Thoracic aorta (tissue), 2 donors: Measurements from ENCODE around the gene INPP4B. TPM values are rescaled to one million over a fixed set of nuclear protein-coding genes. Genes with fewer than 3 reads are reported as not detected.

Experiments used
- ATAC-seq: fragments of 150-250 bp; one replicate; pipeline ENCODE4 v1.8.0; 2017; ENCODE audit warnings: low read depth; ENCODE audit not compliant: insufficient number of reproducible peaks, low FRiP score
- DNase-seq: peaks from one replicate; pipeline ENCODE4 v3.0.0-alpha.2; 2020; ENCODE audit warnings: low spot score
- H3K27ac ChIP-seq, 2 donors: fragments of 200-600 bp; sonication (generic); 1 replicate in 1 of 2; 2 replicates in 1 of 2; pipeline ENCODE4 v1.5.1; 2016; ENCODE audit warnings: mild to moderate bottlenecking in 2 of 2, moderate library complexity in 2 of 2
- H3K27me3 ChIP-seq: fragments of 200-600 bp; sonication (generic); replicated peaks from 2 replicates; pipeline ENCODE4 v1.6.0; 2016; ENCODE audit warnings: mild to moderate bottlenecking; ENCODE audit not compliant: insufficient read depth
- H3K36me3 ChIP-seq: fragments of 200-600 bp; sonication (generic); one replicate; pipeline ENCODE4 v1.5.1; 2016
- H3K4me1 ChIP-seq, 2 donors: fragments of 200-600 bp; sonication (generic); 1 replicate in 1 of 2; 2 replicates in 1 of 2; pipeline versions ENCODE4 v1.5.1 to v1.6.0; 2016; ENCODE audit warnings: low read depth in 2 of 2, mild to moderate bottlenecking in 1 of 2; ENCODE audit not compliant: control insufficient read depth in 1 of 2
- H3K4me3 ChIP-seq: fragments of 200-600 bp; sonication (generic); 2 replicates; pipeline ENCODE4 v1.5.1; 2016; ENCODE audit warnings: mild to moderate bottlenecking
- H3K9me3 ChIP-seq: fragments of 200-600 bp; sonication (generic); 2 replicates; pipeline ENCODE4 v1.5.1; 2016
- total RNA-seq, 2 donors: library from RNA; depleted of rRNA; stranded (reverse); fragments of >200 nt; gene quantifications; one replicate each; pipeline versions ENCODE4 v1.1.0 to v1.2.3, GENCODE V29; 2016
- TF ChIP-seq, protein P1 (sequence below): fragments of 200-600 bp; sonication (generic); IDR thresholded peaks from one replicate; pipeline ENCODE4 v1.5.1; 2019; ENCODE audit warnings: antibody characterized with exemption

INPP4B gene
- total RNA-seq, 2 donors from 2014 or later = 21.1 to 30.4 TPM

DNA sequence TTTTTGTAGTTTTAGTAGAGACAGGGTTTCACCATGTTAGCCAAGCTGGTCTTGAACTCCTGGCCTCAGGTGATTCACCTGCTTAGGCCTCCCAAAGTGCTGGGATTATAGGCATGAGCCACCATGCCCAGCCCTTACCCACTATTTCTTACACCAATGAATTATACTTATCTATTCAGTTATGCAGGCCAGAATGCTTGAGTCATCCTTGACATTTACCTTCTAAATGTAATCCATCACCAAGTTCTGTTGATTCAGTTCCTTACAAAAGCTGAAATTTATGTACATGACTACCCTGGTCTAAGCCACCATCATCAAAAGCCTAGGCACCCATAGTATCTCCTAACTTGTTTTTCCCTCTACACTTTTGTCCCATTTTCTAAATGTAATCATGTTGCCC, 624.0 kb downstream of the INPP4B start:
- H3K4me1 ChIP-seq = no peaks in the 10 kb centered on the region
- H3K27me3 ChIP-seq = no peaks in the 10 kb centered on the region
- H3K9me3 ChIP-seq = no peaks in the 10 kb centered on the region
- ATAC-seq (no peak), DNase-seq (no peak)
- no peak overlapping the region for H3K27ac ChIP-seq
- TF ChIP-seq, protein P1, sequence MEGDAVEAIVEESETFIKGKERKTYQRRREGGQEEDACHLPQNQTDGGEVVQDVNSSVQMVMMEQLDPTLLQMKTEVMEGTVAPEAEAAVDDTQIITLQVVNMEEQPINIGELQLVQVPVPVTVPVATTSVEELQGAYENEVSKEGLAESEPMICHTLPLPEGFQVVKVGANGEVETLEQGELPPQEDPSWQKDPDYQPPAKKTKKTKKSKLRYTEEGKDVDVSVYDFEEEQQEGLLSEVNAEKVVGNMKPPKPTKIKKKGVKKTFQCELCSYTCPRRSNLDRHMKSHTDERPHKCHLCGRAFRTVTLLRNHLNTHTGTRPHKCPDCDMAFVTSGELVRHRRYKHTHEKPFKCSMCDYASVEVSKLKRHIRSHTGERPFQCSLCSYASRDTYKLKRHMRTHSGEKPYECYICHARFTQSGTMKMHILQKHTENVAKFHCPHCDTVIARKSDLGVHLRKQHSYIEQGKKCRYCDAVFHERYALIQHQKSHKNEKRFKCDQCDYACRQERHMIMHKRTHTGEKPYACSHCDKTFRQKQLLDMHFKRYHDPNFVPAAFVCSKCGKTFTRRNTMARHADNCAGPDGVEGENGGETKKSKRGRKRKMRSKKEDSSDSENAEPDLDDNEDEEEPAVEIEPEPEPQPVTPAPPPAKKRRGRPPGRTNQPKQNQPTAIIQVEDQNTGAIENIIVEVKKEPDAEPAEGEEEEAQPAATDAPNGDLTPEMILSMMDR = no peak
- H3K4me3 ChIP-seq = no peak overlapping the region
- H3K36me3 ChIP-seq = no peaks in the 10 kb centered on the region

DNA sequence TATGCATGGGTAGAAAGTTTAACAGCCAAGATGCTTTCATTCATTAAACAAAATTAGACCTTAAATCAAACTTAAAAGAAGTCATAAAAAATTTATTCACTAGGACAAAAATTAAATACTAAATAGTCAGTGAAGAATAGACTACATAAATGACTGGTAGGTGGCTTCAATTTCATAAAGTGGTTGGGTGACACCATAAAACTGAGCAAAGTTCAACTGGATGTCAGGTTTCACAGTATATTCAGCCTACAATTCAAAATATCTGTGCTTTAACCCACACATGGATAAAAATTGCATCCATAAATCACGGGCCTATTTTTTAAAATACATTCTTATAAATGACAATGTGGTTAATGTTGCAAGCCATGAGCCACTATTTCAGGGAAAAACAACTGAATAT, 627.4 kb downstream of the INPP4B start:
- Histone ChIP-seq H3K9me3 (no peaks in the 10 kb centered on the region), H3K27ac (no peak overlapping the region), H3K36me3 (no peaks in the 10 kb centered on the region), H3K27me3 (no peaks in the 10 kb centered on the region), H3K4me3 (no peak overlapping the region), H3K4me1 (no peaks in the 10 kb centered on the region)
- TF ChIP-seq, protein P1 = no peak
- no peak for DNase-seq
- ATAC-seq = no peak

DNA sequence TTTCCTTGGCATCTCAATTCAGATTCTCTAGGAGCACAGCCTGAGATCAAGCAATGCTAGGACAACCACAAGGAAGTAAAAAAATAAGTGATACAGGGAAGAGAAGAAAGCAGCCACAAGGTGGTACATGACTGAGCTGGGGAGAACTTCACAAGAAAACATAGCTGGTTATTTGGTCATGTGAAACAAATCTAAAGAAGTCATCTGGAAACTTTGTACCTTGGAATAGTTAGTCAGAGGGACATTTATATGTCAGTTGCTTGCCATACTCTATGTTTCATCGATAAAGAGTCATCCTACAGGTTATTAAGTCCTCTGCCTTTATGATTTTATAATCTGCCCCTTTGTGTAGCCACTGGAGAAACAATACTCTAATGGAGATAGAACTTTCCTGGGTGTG, 634.7 kb downstream of the INPP4B start:
- Histone ChIP-seq H3K27ac (no peak overlapping the region), H3K36me3 (no peaks in the 10 kb centered on the region), H3K4me1 (no peaks in the 10 kb centered on the region), H3K9me3 (no peaks in the 10 kb centered on the region), H3K27me3 (no peaks in the 10 kb centered on the region), H3K4me3 (no peak overlapping the region)
- no peak for DNase-seq
- no peak for ATAC-seq
- TF ChIP-seq, protein P1 = no peak

DNA sequence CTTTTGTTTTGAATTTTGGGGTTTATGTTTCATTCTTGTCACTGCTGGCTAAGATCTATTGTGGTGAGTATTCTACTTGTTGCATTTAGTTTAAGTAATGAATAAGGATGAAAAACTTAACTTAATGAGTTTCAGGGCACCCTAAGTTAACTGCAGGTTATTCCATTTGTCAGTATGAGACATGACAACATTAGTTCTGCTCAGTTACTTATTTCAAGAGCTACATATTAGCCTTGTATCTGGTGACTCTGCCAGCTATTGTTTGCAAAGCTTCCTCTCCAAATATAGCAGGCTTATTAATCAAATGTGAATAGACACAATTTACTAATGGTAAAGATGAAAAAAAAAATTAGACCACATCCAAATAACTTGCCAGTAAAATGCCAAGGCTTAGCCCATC, 642.6 kb downstream of the INPP4B start:
- no peaks in the 10 kb centered on the region for H3K27me3 ChIP-seq
- no peak overlapping the region for H3K4me3 ChIP-seq
- DNase-seq = no peak

DNA sequence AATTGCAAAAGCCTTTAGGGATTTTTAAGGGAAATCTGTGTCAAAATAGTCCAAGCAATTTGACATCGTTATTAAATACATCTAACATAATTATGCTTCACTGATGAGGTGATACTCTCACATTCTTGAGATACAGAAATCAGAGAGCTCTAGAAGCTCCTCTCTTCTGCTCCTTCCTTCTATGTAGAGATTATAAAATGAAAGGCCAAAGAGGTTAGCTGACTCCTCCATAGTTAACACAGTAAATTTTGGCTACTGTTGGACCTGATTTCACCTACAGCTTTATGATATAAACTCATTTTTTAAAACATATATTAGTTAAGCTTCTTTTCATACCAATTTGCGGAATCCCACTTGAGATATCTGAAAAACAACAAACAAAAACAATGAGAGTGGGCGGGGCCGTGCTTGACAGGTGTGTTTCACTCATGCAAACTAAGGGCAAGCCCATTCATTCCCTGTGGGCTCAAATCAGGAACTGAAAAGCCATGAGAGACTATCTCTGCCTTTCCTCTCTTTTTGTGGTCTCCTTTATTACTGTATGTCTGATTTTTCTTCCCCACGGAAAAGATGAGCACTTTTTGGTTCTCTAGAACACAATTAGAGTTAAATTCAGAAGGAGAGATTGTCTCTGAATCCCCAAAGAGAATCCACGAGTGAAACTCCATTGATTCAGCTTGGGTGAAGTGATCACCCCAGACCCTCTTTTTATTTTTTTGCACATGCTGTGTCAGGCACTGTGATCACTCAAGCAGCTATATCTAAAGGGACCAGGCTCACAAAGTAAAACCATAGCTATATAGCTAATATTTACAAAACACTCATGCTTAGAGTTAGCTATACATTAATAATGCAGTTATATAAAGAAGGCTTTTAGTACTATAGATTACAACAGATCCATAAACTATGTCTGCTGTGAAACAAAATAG, 643.4 kb downstream of the INPP4B start:
- ATAC-seq (no peak), DNase-seq (no peak)
- Histone ChIP-seq H3K36me3 (no peaks in the 10 kb centered on the region), H3K27me3 (no peaks in the 10 kb centered on the region), H3K9me3 (no peaks in the 10 kb centered on the region), H3K27ac (no peak overlapping the region), H3K4me1 (peaks cover 0 to 7% of the 10 kb centered on the region in 2 donors), H3K4me3 (no peak overlapping the region)
- TF ChIP-seq, protein P1 = no peak

More for the DNA sequence above, 642.6 kb downstream of the INPP4B start:
- Histone ChIP-seq H3K27ac (no peak overlapping the region), H3K36me3 (no peaks in the 10 kb centered on the region), H3K9me3 (no peaks in the 10 kb centered on the region), H3K4me1 (peaks cover 0 to 7% of the 10 kb centered on the region in 2 donors)
- TF ChIP-seq, protein P1 = no peak
- ATAC-seq = no peak
